OCI-LY7 (cell line): Measurements from ENCODE around the gene SFI1. TPM values are rescaled to one million over a fixed set of nuclear protein-coding genes. Genes with fewer than 3 reads are reported as not detected.

ENCODE experiments used
- BruUV-seq: library from RNA; stranded (reverse); fragments of 400-500 nt; replicated peaks from 2 replicates; lab custom pipeline; 2021; lab: Mats Ljungman, UMichigan
- CTCF ChIA-PET: fragments of 300-600 bp; sonication (Branson Sonifier 250); formaldehyde crosslinking; loops from one replicate; lab custom pipeline; 2022; ENCODE audit warnings: antibody characterized with exemption; ENCODE audit not compliant: unreplicated experiment; lab: Charles Lee
- POLR2A ChIA-PET: fragments of 300-600 bp; sonication (Branson Sonifier 250); formaldehyde crosslinking; loops from one replicate; lab custom pipeline; 2022; ENCODE audit warnings: antibody characterized with exemption; lab: Charles Lee
- DNase-seq: peaks from one replicate; pipeline ENCODE4 v3.0.0-alpha.2; 2015; ENCODE audit warnings: low spot score
- H2AFZ ChIP-seq: fragments of 200-600 bp; sonication (generic), shearing (Covaris generic); 2 replicates; pipeline ENCODE4 v1.6.1; 2014; ENCODE audit warnings: mild to moderate bottlenecking, antibody characterized with exemption, low read length, moderate library complexity
- H3K27ac ChIP-seq: fragments of 200-600 bp; sonication (generic); 2 replicates; pipeline ENCODE4 v1.5.1; 2014; ENCODE audit warnings: mixed run types, low read depth, mild to moderate bottlenecking, moderate library complexity, low read length, inconsistent platforms; ENCODE audit not compliant: poor library complexity, severe bottlenecking
- H3K36me3 ChIP-seq: fragments of 200-600 bp; sonication (generic); 2 replicates; pipeline ENCODE4 v1.6.1; 2014; ENCODE audit warnings: mild to moderate bottlenecking, antibody characterized with exemption, low read length, moderate library complexity, mixed read lengths; ENCODE audit not compliant: insufficient read depth
- H3K4me1 ChIP-seq: fragments of 200-600 bp; sonication (generic); 2 replicates; pipeline ENCODE4 v1.5.1; 2014; ENCODE audit warnings: mild to moderate bottlenecking, low read length; ENCODE audit not compliant: insufficient read depth, poor library complexity, severe bottlenecking
- H3K4me2 ChIP-seq: fragments of 200-600 bp; sonication (generic); 2 replicates; pipeline ENCODE4 v1.6.1; 2014; ENCODE audit warnings: mild to moderate bottlenecking, low read length
- H3K4me3 ChIP-seq: fragments of 200-600 bp; sonication (generic); 2 replicates; pipeline ENCODE4 v1.5.1; 2014; ENCODE audit warnings: mild to moderate bottlenecking, low read depth, low read length; ENCODE audit not compliant: poor library complexity, severe bottlenecking
- H3K79me2 ChIP-seq: fragments of 200-600 bp; sonication (generic); 2 replicates; pipeline ENCODE4 v1.6.1; 2016; ENCODE audit warnings: low read depth, mild to moderate bottlenecking, low read length, moderate library complexity, mixed read lengths; ENCODE audit not compliant: insufficient read depth
- H3K9me2 ChIP-seq: fragments of 200-600 bp; sonication (generic); 2 replicates; pipeline ENCODE4 v1.6.1; 2016; ENCODE audit warnings: mild to moderate bottlenecking, low read length, mixed read lengths; ENCODE audit not compliant: insufficient read depth
- H3K9me3 ChIP-seq: fragments of 200-600 bp; sonication (generic); 2 replicates; pipeline ENCODE4 v1.6.1; 2014; ENCODE audit warnings: mild to moderate bottlenecking, mixed run types, low read length, mixed read lengths
- H4K20me1 ChIP-seq: fragments of 200-600 bp; sonication (generic); 2 replicates; pipeline ENCODE4 v1.6.1; 2014; ENCODE audit warnings: mild to moderate bottlenecking, antibody characterized with exemption, low read length, moderate library complexity, mixed read lengths; ENCODE audit not compliant: insufficient read depth
- EZH2phosphoT487 ChIP-seq: fragments of 200-600 bp; sonication (generic); IDR thresholded peaks from 2 replicates; pipeline ENCODE4 v1.6.1; 2018; ENCODE audit warnings: low read depth, borderline replicate concordance, mild to moderate bottlenecking, mixed run types, antibody characterized with exemption, low read length, moderate library complexity, mixed read lengths
- intact Hi-C: fragments of 100-400 bp; cut with micrococcal nuclease; formaldehyde crosslinking; loops from one replicate; pipeline ENCODE4 v1.10.0; 2022; ENCODE audit not compliant: unreplicated experiment
- total RNA-seq, 2 experiments: library from RNA; depleted of rRNA in 1 of 2; stranded (reverse); fragments of >200 nt in 1 of 2; shearing (Covaris generic) in 1 of 2; gene quantifications; 2 replicates each; pipeline ENCODE4 v1.2.3, GENCODE V29; 2014 to 2022
- TF ChIP-seq, protein P1 (sequence below): fragments of 200-600 bp; sonication (generic); conservative IDR thresholded peaks from 2 replicates; pipeline ENCODE4 v1.5.1; 2014; ENCODE audit warnings: mild to moderate bottlenecking, antibody characterized with exemption, low read length, moderate library complexity, mixed read lengths

Gene SFI1
- total RNA-seq, 2 experiments from 2014 or later: 72.6 to 132 TPM

DNA sequence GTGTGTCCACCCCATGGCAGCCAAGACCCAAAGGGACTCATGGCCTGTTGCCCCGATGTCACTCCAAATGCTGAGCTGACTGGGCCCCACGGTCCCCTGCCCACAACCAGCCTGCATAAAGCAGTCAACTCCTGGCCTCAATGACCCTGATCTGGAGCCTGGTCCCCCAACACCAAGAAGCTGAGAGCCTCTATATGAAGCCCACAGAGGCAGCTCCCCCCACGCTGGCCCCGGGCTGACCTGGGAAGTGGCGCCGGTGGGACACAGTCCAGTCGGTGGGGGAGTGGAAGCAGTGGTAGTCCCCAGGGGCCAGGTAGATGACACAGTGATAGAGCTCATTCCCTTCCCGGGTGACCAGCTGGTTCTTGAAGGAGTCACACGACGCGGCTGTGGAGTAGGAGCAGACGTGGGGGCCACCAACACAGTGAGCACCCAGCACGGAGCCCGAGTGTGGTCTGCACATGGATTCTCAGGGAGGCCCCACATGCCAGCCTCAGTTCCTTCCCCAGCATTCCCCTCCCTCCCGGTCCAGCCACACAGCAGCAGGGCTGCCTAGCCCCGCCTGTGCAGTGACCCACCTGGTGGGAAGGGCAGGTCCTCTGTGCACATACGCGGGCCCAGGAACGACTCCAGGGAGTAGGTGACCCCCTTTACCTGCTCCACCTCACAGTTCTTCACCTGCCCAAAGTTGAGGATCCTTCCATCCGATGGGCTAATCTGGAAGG, 124.6 kb downstream of the SFI1 start:
- H4K20me1 ChIP-seq: no peaks in the 10 kb centered on the region
- H3K9me3 ChIP-seq: no peaks in the 10 kb centered on the region
- H3K4me3 ChIP-seq: no peak overlapping the region
- no peak overlapping the region for H3K4me2 ChIP-seq
- CTCF ChIA-PET: interaction anchor here (0.5 kb wide), 1 partner anchor 10 kb away, joined by 3 read pairs; no protein-coding TSS in a partner anchor
- BruUV-seq: no TSS peak
- POLR2A ChIA-PET: no interaction called here
- no peaks in the 10 kb centered on the region for H3K79me2 ChIP-seq
- peaks cover 20% of the 10 kb centered on the region for H3K4me1 ChIP-seq
- no peak overlapping the region for H2AFZ ChIP-seq
- TF ChIP-seq, protein P1, sequence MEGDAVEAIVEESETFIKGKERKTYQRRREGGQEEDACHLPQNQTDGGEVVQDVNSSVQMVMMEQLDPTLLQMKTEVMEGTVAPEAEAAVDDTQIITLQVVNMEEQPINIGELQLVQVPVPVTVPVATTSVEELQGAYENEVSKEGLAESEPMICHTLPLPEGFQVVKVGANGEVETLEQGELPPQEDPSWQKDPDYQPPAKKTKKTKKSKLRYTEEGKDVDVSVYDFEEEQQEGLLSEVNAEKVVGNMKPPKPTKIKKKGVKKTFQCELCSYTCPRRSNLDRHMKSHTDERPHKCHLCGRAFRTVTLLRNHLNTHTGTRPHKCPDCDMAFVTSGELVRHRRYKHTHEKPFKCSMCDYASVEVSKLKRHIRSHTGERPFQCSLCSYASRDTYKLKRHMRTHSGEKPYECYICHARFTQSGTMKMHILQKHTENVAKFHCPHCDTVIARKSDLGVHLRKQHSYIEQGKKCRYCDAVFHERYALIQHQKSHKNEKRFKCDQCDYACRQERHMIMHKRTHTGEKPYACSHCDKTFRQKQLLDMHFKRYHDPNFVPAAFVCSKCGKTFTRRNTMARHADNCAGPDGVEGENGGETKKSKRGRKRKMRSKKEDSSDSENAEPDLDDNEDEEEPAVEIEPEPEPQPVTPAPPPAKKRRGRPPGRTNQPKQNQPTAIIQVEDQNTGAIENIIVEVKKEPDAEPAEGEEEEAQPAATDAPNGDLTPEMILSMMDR: no peak
- no peak for TF ChIP-seq EZH2phosphoT487
- DNase-seq: no peak
- no peak overlapping the region for H3K27ac ChIP-seq
- intact Hi-C loops: no loop called here
- peaks cover 62% of the 10 kb centered on the region for H3K36me3 ChIP-seq
- no peaks in the 10 kb centered on the region for H3K9me2 ChIP-seq

DNA sequence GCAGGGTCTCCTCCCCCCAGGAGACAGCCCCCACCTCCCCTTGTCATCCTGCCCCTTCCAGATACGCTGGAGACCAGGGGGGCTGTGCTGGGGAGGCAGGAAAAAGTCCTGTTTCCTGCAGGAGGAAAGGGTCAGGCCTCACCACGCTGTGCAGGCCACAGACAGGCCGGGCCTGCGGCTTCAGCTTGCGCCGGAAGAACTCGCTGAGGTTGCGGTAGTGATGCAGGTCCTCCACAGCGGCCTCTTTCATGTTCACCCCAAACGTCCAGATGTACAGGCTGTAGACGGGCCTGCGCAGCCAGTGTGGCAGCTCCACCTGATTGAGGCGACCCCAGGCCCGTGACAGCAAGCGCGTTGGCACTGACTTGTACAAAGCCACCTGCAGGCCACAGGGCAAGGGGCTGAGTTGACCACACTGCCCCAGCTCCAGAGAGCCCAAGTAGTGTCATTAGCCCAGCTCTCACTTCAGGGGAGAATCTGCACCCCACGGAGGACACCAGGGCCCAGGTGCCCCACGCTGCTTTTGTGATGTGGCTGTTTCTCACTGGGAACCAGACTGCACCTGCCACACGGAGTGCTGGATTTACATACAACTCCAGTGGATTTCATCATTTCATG, 125.3 kb downstream of the SFI1 start:
- Histone ChIP-seq H2AFZ (no peak overlapping the region), H3K9me2 (no peaks in the 10 kb centered on the region), H3K4me2 (no peak overlapping the region), H3K4me1 (peaks cover 18% of the 10 kb centered on the region), H3K27ac (no peak overlapping the region), H3K79me2 (no peaks in the 10 kb centered on the region; the same call in 1 of the 2 replicates), H3K4me3 (no peak overlapping the region), H3K9me3 (no peaks in the 10 kb centered on the region), H3K36me3 (peaks cover 56% of the 10 kb centered on the region), H4K20me1 (no peaks in the 10 kb centered on the region)
- intact Hi-C loops: no loop called here
- TF ChIP-seq, protein P1: no peak
- TF ChIP-seq EZH2phosphoT487: no peak
- DNase-seq: no peak
- ChIA-PET POLR2A (no interaction called here), CTCF (interaction anchor here (0.5 kb wide), 1 partner anchor 9 kb away, joined by 3 read pairs; no protein-coding TSS in a partner anchor)
- no TSS peak for BruUV-seq

DNA sequence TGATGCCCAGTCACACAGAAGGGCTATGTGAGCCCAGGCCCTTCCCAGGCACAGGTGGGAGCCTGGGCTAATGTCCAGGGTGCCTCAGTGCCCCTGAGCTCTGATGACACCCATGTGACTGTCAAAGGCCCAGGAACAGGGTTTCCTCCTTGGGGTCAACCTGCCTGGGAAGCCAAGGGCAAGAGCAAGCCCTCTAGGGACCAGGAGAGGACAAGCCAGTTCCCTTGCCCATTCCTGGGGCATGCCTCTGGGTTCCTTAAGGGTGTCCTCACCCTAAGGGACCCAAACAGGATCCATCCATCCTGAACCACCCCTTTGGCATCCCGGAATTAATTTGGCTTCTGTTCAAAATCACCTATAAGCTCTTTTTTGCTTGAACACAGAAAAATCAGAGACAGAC, 126.6 kb downstream of the SFI1 start:
- no peaks in the 10 kb centered on the region for H3K9me2 ChIP-seq
- H3K4me3 ChIP-seq: no peak overlapping the region
- H3K79me2 ChIP-seq: peaks cover 11% of the 10 kb centered on the region; the same call in 1 of the 2 replicates
- H2AFZ ChIP-seq: no peak overlapping the region
- BruUV-seq: no TSS peak
- TF ChIP-seq, protein P1: no peak
- TF ChIP-seq EZH2phosphoT487: no peak
- H3K27ac ChIP-seq: no peak overlapping the region
- H3K4me1 ChIP-seq: peaks cover 20% of the 10 kb centered on the region
- no peak overlapping the region for H3K4me2 ChIP-seq
- CTCF ChIA-PET: no interaction called here
- H4K20me1 ChIP-seq: no peaks in the 10 kb centered on the region
- DNase-seq: no peak
- H3K36me3 ChIP-seq: peaks cover 49% of the 10 kb centered on the region
- H3K9me3 ChIP-seq: no peaks in the 10 kb centered on the region
- POLR2A ChIA-PET: no interaction called here
- intact Hi-C loops: no loop called here
